Fibroblast of mammary gland (primary cell): ENCODE measurements around the gene AASDH.
A peak's percentile ranks its signal among the peaks of the same experiment; 100 is the strongest.

Experiments used
- DNase-seq: peaks from one replicate; pipeline ENCODE4 v3.0.0-alpha.2; 2010; ENCODE audit warnings: low read depth
- H3K4me3 ChIP-seq: 2 replicates; pipeline ENCODE4 v1.5.1; 2011; ENCODE audit warnings: low read depth, mild to moderate bottlenecking, low read length, moderate library complexity; ENCODE audit not compliant: control insufficient read depth
- CTCF ChIP-seq: conservative IDR thresholded peaks from 2 replicates; pipeline ENCODE4 v1.5.1; 2011; ENCODE audit warnings: low read depth, low read length, inconsistent platforms; ENCODE audit not compliant: control insufficient read depth, insufficient read depth

AASDH gene

DNA sequence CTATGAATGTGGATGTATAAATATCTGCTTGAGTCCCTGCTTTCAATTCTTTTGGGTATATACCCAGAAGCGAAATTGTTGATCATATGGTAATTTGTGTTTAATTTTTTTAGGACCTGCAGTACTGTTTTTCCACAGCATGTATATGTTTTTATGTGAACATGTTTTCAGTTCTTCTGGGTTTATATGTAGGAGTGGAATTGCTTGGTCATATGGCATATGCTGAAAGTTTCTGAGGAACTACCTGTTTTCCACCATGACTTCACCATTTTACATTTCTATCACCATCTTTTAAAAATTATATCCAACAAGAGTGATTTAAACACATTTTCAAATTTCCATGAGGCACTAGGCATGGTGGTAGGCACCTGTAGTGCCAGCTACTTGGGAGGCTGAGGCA is 39.9 kb upstream of the AASDH start:
- no peak overlapping the region for H3K4me3 ChIP-seq
- no peak for TF ChIP-seq CTCF
- DNase-seq: no peak

- DNase-seq: no peak
- H3K4me3 ChIP-seq: no peak overlapping the region
- no peak for TF ChIP-seq CTCF
Measured at GRCh38 chr4:56426273-56426672, 39.0 kb upstream of the AASDH start.

GRCh38 chr4:56425518-56425917 is 38.2 kb upstream of the AASDH start:
- DNase-seq: no peak
- no peak for TF ChIP-seq CTCF
- H3K4me3 ChIP-seq: no peak overlapping the region

- peak; percentile 65 for TF ChIP-seq CTCF
- peak; percentile 52 for DNase-seq
- no peak overlapping the region for H3K4me3 ChIP-seq
Measured at GRCh38 chr4:56424697-56425514, 37.6 kb upstream of the AASDH start.

DNA sequence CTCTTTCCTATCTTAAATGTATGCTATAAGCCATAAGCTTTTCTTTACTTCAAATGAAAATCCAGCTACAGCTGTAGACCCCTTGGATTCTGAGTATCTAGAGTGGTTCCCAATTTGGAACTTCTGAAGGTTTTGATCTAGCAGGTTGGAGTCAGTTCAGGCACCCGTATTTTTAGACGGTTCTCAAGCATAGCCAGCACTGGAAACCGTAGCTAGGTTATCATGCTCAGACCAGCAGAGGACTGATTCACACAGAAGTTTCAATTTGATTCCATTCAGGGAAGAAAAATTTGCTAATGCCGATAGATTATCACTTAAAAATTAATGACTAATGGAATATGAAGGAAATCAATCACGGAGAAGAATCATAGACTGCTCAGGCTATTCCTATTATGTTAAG is 36.9 kb upstream of the AASDH start:
- no peak for DNase-seq
- H3K4me3 ChIP-seq: no peak overlapping the region
- TF ChIP-seq CTCF: no peak

GRCh38 chr4:56417396-56417795 is 30.1 kb upstream of the AASDH start:
- DNase-seq: no peak
- no peak for TF ChIP-seq CTCF
- H3K4me3 ChIP-seq: no peak overlapping the region
